HG03442 (cell line): Measurements from ENCODE around the gene KRTAP12-1.
"Not testable (repeated sequence)": the region's sequence is repeated elsewhere in the genome, so short reads cannot be mapped to it uniquely, and the experiment has no call there.

Experiments
- ATAC-seq: cut with Tn5 transposase; IDR thresholded peaks from one replicate; pipeline ENCODE4 v1.9.1; 2021; ENCODE audit warnings: mild to moderate bottlenecking, moderate library complexity; ENCODE audit not compliant: unreplicated experiment

Gene KRTAP12-1

DNA sequence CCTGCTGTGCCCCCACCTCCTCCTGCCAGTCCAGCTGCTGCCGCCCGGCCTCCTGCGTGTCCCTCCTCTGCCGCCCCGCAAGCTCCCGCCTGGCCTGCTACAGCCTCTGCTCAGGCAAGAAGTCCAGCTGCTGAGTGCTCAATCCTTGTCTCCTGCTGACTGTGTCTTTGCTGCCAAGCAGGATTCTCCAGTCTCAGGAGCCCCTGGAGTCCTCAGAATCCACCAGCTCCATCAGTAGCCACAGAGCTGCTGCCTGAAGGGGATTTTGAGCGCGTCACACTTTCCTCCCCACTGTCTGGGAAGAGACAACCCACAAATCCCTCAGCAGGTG, 34.8 kb downstream of the KRTAP12-1 start:
- no peak for ATAC-seq

DNA sequence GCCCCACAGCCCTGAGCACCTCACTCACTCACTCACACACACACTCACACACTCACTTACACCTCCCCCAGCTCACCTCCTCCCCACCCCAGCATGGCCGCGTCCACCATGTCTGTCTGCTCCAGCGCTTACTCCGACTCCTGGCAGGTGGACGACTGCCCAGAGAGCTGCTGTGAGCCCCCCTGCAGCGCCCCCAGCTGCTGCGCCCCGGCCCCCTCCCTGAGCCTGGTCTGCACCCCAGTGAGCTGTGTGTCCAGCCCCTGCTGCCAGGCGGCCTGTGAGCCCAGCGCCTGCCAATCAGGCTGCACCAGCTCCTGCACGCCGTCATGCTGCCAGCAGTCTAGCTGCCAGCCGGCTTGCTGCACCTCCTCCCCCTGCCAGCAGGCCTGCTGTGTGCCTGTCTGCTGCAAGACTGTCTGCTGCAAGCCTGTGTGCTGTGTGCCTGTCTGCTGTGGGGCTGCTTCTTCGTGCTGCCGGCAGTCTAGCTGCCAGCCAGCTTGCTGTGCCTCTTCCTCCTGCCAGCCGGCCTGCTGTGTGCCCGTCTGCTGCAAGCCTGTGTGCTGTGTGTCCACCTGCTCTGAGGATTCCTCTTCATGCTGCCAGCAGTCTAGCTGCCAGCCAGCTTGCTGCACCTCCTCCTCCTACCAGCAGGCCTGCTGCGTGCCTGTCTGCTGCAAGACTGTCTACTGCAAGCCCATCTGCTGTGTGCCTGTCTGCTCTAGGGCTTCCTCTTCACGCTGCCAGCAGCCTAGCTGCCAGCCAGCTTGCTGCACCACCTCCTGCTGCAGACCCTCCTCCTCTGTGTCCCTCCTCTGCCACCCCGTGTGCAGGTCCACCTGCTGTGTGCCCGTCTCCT, 35.4 kb downstream of the KRTAP12-1 start, which contains the start of gene KRTAP10-11:
KRTAP10-11 (plus strand) TSS at position 49 of the 856 bp plus-strand sequence; CDS start at position 94, 45 bp downstream.
- ATAC-seq = not testable (repeated sequence)

DNA sequence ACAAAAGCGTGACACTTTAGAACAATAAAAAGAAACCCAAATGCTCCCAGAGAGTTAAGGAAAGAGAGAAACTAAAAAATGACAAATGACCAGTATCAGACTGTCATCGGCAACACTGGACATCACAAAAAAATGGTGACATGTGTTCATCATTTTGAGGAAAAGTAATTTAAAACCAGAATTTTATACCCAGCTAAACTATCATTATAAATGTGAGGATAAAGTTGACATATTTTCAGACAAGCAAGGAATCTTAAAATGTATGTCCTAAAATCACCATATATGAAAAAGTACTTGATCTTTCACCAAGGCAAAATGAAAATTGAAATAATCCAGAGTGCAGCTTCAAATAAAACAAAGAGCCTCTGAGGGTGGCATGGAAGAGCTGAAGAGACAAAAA, 37.1 kb downstream of the KRTAP12-1 start:
- ATAC-seq = no peak

DNA sequence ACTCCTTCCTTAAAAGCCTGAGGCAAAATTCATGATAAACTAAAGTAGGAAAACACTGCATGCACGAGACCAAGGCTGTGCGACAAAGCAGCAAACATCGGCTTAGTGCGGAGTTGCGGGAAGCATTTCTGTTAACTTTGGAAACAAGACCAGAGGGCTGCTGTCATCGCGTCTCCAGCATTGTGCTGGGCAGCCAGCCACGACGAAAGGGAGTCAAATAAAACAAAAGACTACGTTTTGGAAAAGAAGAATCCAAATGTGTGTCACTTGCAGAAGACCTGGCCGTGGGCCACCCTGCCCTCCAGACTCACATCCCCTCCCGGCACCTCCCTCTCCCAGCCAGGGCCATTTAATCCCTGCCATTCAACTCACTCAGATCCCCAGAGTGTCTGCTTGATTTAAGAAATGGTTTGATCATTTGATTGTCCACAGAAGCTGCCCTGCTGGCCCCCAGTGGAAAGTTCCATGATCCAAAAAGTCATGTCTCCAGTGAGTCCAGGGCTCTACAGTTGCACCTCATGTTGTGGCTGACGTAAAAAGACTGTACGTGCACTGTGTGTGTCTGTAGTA, 38.1 kb downstream of the KRTAP12-1 start:
- ATAC-seq = no peak

DNA sequence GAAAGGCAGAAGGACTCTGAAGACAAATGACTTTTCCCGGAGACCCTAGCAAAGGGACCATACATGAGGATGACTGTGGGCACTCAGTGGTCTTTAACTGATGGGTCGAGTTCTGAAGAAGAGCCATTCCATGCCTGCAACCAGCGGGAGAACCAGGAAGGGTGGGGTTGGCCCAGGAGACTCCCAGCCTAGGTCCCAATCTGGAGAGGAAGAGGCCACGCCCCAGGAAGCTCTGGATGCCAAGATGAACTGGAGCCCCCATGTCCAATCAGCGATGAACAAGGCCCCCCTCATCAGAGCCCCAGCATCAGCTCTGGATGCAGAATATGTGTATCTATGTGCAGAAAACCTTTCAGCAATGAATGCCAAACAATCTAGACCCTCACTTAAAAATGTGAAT, 41.2 kb downstream of the KRTAP12-1 start:
- no peak for ATAC-seq

DNA sequence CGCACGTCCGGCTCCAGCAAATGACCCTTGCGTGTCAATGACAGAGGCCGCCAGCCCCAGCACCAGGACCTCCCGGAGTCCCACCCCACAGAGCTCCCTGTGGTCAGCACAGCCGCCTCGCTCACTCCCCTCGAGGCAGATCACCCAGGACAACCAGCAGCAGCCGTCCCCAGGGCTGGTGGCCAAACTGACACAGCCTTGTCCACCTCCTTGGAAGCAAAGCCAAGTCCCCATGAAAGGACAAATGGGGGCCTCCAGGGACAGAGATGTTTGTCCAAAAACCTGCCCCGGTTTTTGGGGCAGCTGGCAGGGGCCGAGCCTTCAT, 42.7 kb downstream of the KRTAP12-1 start:
- no peak for ATAC-seq

DNA sequence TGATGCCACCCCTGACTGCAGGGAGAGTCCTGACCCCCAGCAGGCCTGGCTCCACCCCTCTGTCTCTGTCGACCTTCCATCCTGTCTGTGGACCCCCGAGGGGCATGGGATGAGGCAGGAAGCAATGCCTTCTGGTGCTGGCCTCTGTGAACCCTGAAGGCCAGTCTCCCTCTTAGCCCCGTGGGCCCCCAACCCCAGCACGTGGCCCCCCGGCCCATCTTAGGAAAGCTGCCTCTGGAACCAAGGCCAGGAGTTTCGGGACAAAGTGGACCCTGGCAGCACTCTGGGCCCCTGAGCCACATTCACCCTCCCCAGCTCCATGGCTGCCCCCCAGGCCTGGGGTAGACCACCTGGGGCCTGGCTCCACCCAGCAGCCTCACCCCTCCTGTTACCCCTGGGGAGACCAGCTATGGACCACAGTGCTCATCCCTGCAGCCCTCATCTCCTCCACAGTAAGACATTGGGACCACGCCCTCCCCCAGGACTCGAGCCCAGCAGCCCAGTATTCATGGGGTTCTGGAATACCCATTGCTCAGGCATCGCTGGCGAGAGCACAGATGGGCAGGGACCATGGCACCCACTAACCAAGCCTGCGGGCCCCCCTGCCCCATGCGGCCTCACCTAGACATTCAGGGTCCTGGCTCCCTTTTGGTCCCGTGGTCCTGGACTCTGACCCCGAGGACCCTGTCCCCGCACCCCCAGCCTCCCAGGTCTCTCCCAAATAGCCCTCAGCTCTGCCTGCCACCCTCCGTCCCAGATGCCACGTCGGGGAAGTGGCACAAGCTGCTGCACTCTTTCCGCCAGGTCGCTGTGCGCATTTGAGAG, 43.2 kb downstream of the KRTAP12-1 start:
- not testable (repeated sequence) for ATAC-seq

DNA sequence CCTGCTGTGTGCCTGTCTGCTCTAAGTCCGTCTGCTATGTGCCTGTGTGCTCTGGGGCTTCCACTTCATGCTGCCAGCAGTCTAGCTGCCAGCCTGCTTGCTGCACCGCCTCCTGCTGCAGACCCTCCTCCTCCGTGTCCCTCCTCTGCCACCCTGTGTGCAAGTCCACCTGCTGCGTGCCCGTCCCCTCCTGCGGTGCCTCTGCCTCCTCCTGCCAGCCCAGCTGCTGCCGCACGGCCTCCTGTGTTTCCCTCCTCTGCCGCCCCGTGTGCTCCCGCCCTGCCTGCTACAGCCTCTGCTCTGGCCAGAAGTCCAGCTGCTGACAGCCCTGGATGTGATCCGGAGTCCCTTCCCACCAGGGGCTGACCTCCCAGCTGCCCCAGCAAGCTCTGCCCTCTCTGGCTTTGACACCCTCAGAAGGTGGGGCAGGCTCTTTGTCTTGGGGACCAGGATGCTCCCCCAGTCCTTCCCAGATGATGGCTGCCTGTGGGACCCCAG, 44.1 kb downstream of the KRTAP12-1 start:
- ATAC-seq = not testable (repeated sequence)

DNA sequence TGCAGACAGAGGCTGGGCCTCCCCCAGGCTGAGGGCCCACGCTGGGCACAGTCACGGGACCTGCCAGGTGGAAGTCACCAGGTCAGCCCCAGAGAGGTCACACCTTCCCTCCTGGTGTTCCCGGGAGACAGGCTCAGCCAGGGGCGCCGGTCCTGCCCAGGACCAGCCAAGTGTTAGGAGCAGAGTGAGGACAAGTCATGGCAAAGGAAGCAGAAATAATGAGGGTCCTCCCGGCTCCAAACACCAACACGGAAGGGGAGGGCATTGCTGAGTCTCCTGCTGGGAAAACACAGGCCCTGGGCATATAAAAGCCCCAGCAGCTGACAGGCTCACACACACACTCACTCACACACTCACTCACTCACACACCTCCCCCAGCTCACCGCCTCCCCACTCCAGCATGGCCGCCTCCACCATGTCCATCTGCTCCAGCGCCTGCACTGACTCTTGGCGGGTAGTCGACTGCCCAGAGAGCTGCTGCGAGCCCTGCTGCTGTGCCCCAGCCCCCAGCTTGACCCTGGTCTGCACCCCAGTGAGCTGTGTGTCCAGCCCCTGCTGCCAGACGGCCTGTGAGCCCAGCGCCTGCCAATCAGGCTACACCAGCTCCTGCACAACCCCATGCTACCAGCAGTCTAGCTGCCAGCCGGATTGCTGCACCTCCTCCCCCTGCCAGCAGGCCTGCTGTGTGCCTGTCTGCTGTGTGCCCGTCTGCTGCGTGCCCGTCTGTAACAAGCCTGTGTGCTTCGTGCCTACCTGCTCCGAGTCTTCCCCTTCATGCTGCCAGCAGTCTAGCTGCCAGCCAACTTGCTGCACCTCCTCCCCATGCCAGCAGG, 44.7 kb downstream of the KRTAP12-1 start, which contains the start of gene KRTAP10-10:
KRTAP10-10 (plus strand) TSS at position 339 of the 833 bp plus-strand sequence; CDS start at position 401, 62 bp downstream.
- no peak for ATAC-seq

DNA sequence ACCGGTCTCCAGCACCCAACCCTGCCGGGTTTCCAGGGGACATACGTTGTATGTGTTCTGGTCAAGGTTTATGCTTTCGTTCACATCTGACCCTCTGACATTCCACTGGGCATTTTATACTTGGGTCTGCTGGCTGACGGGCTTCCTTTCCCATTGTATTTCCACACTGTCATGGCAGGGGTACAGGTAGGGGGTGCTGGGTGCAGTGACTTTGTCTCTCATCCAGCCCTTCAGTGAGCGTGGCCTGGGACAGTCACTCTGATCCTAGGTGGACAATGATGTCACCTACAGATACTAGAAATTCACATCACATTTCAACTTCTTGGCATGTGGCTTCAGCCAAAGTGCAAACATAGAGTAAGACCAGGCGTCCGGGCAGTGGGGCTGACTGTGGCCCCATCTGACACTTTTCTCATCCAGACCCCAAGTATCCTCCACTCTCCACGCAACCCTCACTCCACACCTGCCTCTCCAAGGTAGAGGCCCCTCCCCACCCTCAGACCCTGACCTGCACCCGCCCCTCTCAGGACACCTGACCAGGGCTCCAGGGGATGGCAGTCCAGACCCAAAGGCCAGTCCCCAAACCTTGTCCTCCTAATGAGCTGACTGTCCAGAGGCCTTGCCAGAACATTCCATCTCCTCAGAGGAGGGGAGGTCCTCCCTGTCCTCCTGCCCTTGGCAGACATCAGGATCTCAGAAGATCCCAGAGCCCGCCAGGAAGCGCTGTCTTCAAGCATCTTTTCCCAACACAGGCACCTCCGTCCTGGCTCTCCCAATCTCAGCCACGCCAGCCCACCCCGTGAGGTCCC, 45.5 kb downstream of the KRTAP12-1 start:
- no peak for ATAC-seq

DNA sequence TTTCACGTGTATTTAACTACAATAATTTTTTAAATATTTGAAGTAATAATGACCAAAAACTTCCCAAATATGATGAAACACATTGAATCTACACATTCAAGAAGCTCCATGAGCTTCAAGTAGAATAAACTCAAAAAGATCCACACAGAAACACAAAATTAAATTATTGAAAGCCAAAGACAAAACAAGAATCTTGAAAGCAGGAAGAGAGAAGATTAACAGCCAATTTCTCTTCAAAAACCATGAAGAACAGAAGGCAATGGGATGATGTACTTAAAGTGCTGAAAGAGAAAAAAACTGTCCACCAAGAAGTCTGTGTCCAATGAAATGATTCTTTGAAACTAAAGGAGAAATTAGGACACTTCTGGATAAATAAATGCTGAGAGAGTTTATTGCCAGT, 49.9 kb downstream of the KRTAP12-1 start:
- no peak for ATAC-seq
